ENCODE data around the gene CDC42BPB. TPM values are rescaled to one million over a fixed set of nuclear protein-coding genes. Genes with fewer than 3 reads are reported as not detected.

The CDC42BPB gene
- total RNA-seq, 4 donors from 2014 or later, result 85.3 to 174 (median 101) TPM

DNA sequence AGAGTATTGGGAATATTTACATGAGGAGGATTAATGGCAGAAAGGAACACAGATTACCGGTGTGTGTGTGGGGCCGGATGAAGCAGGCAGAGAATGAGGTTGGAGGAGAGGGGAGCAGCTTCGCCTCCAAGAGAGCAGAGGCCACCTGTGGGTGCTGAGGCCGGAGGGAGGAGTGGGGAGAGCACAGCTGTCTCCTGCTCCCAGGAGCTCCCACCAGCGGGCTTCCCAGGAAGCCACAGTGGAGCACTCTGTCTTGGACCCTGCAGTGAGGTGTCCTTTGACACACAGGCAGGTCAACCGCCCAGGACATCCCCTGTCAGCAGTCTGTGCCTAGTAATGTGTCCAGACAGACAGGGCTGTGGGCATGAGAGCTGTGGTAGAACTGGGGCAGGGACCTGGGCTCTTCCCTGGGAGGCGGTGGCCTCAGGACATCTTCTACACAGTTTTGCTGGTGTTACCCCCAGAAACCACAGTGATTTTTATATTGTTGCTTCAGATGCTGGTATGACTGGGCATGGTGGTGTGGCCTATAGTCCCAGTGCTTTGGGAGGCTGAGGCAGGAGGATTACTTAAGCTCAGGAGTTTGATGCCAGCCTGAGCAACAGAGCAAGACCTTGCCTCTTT lies 153.3 kb downstream of the CDC42BPB start:
- no peak for DNase-seq (ENCODE audit: low spot score in 2 of 2)
- intact Hi-C loops (cut with DNase I; ENCODE audit: low total_unique reads), result no loop called here

DNA sequence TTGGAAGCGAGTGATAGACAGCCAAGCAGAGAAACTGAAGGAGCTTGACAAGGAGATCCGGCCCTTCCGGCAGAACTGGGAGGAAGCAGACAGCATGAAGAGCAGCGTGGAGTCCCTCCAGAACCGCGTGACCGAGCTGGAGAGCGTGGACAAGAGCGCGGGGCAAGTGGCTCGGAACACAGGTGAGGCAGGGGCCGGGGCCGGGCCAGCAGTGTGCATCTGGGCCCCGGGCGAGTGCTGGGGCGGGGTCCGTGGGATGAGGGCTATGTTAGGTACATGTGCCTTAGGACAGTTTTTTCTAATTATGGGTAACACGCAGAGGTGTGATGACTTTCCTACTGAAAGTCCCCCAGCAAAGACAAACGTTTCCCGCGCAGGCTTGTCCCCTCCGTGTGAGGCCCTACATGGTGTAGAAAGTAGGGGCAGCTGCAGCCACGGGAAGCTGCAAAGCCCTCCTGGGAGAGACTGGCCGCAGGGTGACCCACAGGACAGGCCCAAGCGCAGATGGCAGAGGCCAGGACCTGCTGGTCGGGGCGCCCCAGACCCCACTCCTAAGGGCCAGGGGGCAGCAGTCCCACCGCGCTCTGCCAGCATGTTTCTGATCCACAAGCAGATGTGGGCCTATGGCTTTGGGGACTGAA lies 154.0 kb downstream of the CDC42BPB start:
- 85 to 92% methylated on average over 29 of the region's 29 CpGs for WGBS, 2 donors
- no peak overlapping the region for H3K4me3 ChIP-seq (ENCODE audit: low read depth, poor library complexity, severe bottlenecking)
- DNase-seq (ENCODE audit: low spot score in 2 of 2), result no peak
- intact Hi-C loops (cut with DNase I; ENCODE audit: low total_unique reads), result no loop called here
- no peak for TF ChIP-seq POLR2A (IDR thresholded peaks at IDR 0.05)

More for the DNA sequence above, 153.3 kb downstream of the CDC42BPB start:
- TF ChIP-seq, protein P1, sequence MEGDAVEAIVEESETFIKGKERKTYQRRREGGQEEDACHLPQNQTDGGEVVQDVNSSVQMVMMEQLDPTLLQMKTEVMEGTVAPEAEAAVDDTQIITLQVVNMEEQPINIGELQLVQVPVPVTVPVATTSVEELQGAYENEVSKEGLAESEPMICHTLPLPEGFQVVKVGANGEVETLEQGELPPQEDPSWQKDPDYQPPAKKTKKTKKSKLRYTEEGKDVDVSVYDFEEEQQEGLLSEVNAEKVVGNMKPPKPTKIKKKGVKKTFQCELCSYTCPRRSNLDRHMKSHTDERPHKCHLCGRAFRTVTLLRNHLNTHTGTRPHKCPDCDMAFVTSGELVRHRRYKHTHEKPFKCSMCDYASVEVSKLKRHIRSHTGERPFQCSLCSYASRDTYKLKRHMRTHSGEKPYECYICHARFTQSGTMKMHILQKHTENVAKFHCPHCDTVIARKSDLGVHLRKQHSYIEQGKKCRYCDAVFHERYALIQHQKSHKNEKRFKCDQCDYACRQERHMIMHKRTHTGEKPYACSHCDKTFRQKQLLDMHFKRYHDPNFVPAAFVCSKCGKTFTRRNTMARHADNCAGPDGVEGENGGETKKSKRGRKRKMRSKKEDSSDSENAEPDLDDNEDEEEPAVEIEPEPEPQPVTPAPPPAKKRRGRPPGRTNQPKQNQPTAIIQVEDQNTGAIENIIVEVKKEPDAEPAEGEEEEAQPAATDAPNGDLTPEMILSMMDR (IDR thresholded peaks at IDR 0.05), result no peak
- TF ChIP-seq POLR2A (IDR thresholded peaks at IDR 0.05), result no peak
- H3K4me3 ChIP-seq (ENCODE audit: low read depth, poor library complexity, severe bottlenecking), result no peak overlapping the region
- WGBS, 2 donors, result 95 to 98% methylated on average over 7 of the region's 7 CpGs

DNA sequence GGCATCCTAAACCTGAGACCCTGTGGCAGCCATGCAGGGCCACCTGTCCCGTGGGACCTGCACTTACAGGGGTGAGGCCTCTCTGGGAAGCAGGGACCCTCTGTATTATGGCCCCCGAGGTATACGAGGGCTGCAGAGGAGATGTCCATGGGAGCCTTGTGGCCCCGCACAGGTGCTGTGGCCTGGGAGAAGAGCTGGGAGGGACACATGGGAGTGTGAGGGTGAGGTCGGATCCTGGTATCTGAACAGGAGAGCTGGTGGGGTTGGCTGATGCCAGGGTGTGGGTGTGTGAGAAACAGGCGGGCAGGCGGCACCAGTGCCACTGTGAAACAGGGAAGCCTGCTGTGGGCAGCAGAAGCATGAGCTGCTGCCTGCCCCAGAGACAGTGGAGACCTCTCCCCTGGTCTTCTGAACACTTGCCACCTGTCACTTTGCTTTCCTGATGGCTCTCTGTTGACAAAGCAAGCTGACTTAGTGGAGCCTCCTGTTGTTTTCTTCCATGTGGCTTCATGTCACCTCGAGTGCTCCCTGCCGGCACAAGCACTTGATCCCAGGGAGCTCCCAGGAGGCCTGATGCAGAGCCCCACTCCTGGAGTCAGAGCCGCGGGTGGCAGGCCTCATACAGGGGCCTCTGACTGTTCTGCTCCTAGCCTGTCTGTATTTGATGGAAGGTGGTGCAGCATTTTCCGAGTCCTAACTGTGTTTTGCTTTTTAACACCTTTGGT lies 154.7 kb downstream of the CDC42BPB start:
- DNase-seq (ENCODE audit: low spot score in 2 of 2), result no peak
- 96 to 98% methylated on average over 12 of the region's 12 CpGs for WGBS, 2 donors
- H3K4me3 ChIP-seq (ENCODE audit: low read depth, poor library complexity, severe bottlenecking), result no peak overlapping the region
- no peak for TF ChIP-seq POLR2A (IDR thresholded peaks at IDR 0.05)
- TF ChIP-seq, protein P1 (IDR thresholded peaks at IDR 0.05), result no peak
- intact Hi-C loops (cut with DNase I; ENCODE audit: low total_unique reads), result no loop called here

DNA sequence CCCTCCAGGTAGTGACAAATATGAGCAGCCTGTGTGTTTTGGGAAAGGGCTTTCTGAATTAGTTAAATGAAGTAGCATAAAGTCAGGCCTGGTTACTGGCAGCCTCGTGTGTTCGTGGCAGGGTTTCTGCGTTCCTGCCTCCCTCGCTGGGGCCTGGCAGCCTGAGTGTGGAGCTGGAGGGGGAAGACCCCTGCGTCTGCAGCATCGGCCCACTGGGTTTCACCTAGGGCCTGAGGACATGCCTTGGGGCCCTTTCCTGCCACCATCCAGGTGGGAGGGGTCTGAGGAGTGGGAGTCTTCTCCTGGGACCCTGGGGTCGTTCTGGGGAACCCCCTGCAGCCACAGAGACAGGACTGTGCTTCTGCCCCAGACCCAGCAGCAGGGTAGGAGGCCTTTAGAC lies 155.3 kb downstream of the CDC42BPB start:
- TF ChIP-seq POLR2A (IDR thresholded peaks at IDR 0.05), result no peak
- TF ChIP-seq, protein P1 (IDR thresholded peaks at IDR 0.05), result no peak
- intact Hi-C loops (cut with DNase I; ENCODE audit: low total_unique reads), result no loop called here
- no peak overlapping the region for H3K4me3 ChIP-seq (ENCODE audit: low read depth, poor library complexity, severe bottlenecking)
- DNase-seq (ENCODE audit: low spot score in 2 of 2), result no peak
- 78 to 88% methylated on average over 7 of the region's 7 CpGs for WGBS, 2 donors

DNA sequence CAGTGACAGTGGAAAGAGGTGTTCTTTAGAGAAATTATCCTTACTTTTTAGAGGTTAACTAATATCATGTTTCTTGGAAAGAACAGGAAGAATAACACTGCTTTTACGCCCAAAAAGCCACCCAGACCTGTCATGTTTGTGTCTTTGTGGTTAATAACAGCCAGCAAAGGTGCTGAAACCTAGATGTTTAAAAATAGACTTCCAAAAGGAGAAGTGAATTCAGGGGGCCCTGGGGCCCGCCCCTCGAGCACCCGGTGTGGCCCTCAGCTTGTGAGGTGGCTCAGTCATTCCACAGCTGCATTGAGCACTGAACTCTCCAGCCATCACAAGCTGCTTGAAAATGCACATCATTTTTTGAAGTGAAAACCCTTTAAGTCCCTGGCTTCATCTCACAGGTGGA lies 155.7 kb downstream of the CDC42BPB start:
- intact Hi-C loops (cut with DNase I; ENCODE audit: low total_unique reads), result no loop called here
- TF ChIP-seq POLR2A (IDR thresholded peaks at IDR 0.05), result no peak
- TF ChIP-seq, protein P1 (IDR thresholded peaks at IDR 0.05), result no peak
- 91% methylated on average over 4 of the region's 4 CpGs for WGBS, 2 donors
- H3K4me3 ChIP-seq (ENCODE audit: low read depth, poor library complexity, severe bottlenecking), result no peak overlapping the region
- no peak for DNase-seq (ENCODE audit: low spot score in 2 of 2)

Measured in lower leg skin (tissue), 4 donors.